Measurements from ENCODE around the gene AARSD1.

DNA sequence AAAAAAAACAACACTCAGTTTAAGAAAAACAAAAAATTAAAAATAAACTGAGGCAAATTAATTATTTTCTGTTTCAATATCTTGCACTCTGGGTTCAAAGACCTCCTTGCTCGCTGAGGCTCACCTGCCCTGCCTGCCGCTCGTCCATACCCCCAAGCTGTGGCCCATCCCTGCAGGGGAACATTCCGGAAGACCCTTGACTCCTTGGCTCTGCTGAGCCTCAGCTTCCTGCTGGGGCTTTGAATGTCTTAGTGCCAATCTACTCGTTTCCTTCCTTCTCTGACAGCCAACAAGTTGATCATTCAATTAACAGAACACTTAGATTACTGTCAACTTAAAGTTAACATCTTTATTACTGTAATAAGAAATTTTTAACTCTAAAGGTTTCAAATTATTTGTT, 39.4 kb downstream of the AARSD1 start:
- TF ChIP-seq POLR2AphosphoS5 (IDR thresholded peaks at IDR 0.05; ENCODE audit: low read depth, low read length): no peak
- TF ChIP-seq, protein P1, sequence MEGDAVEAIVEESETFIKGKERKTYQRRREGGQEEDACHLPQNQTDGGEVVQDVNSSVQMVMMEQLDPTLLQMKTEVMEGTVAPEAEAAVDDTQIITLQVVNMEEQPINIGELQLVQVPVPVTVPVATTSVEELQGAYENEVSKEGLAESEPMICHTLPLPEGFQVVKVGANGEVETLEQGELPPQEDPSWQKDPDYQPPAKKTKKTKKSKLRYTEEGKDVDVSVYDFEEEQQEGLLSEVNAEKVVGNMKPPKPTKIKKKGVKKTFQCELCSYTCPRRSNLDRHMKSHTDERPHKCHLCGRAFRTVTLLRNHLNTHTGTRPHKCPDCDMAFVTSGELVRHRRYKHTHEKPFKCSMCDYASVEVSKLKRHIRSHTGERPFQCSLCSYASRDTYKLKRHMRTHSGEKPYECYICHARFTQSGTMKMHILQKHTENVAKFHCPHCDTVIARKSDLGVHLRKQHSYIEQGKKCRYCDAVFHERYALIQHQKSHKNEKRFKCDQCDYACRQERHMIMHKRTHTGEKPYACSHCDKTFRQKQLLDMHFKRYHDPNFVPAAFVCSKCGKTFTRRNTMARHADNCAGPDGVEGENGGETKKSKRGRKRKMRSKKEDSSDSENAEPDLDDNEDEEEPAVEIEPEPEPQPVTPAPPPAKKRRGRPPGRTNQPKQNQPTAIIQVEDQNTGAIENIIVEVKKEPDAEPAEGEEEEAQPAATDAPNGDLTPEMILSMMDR (IDR thresholded peaks at IDR 0.05): no peak

Data from Panc1 (cell line).